ENCODE measurements around the gene DGKH.

DGKH gene, protein sequence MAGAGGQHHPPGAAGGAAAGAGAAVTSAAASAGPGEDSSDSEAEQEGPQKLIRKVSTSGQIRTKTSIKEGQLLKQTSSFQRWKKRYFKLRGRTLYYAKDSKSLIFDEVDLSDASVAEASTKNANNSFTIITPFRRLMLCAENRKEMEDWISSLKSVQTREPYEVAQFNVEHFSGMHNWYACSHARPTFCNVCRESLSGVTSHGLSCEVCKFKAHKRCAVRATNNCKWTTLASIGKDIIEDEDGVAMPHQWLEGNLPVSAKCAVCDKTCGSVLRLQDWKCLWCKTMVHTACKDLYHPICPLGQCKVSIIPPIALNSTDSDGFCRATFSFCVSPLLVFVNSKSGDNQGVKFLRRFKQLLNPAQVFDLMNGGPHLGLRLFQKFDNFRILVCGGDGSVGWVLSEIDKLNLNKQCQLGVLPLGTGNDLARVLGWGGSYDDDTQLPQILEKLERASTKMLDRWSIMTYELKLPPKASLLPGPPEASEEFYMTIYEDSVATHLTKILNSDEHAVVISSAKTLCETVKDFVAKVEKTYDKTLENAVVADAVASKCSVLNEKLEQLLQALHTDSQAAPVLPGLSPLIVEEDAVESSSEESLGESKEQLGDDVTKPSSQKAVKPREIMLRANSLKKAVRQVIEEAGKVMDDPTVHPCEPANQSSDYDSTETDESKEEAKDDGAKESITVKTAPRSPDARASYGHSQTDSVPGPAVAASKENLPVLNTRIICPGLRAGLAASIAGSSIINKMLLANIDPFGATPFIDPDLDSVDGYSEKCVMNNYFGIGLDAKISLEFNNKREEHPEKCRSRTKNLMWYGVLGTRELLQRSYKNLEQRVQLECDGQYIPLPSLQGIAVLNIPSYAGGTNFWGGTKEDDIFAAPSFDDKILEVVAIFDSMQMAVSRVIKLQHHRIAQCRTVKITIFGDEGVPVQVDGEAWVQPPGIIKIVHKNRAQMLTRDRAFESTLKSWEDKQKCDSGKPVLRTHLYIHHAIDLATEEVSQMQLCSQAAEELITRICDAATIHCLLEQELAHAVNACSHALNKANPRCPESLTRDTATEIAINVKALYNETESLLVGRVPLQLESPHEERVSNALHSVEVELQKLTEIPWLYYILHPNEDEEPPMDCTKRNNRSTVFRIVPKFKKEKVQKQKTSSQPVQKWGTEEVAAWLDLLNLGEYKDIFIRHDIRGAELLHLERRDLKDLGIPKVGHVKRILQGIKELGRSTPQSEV

GRCh38 chr13:42048342-42048683, at the start of gene DGKH:
Gene DGKH (plus strand): TSS chr13:42048648. CDS start chr13:42048774, 126 bp downstream.
- no peak for DNase-seq

DNA sequence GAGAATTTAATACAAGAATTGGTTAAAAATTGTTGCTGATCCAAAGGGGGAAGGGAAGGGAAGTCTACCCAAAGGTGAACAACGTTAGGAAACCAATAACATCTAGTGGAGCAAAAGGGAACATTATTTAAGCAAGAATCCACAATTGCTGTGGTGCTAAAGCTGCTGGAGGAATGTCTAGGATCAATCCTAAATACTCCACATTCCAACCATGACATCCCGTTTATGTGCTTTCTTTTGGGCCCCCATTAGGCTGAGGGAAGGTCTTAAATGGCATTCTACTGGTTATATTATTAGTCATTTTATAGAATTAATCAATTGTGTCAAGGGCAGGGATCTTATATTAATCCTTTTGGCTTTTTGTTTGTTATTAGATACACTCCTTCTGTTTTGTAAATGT, 47.6 kb upstream of the DGKH start:
- no peak for DNase-seq

GRCh38 chr13:42001580-42001979, 46.9 kb upstream of the DGKH start:
- DNase-seq = no peak

- DNase-seq = no peak
These were observed 46.4 kb upstream of the DGKH start for GRCh38 chr13:42002066-42002465.

- DNase-seq = no peak
These were observed 40.6 kb upstream of the DGKH start for GRCh38 chr13:42007844-42008243.

DNA sequence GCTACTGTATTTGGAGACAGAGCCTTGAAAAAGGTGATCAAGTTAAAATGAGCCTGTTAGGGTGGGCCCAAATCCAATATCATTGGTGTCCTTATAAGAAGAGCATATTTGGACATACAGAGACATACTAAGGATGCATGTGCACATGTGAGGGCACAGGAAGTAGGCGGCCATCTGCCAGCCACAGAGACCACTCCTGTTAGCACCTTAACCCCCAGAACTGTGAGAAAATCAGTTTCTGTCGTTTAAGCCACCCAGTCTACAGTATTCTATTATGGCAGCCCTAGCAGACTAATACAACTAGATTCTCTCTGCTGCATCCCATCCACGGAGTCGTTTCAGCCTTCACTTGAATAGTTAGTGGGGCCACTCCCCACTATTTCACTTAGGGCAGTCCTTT, 39.4 kb upstream of the DGKH start:
- DNase-seq = no peak

GRCh38 chr13:42011601-42012350, 36.7 kb upstream of the DGKH start:
- no peak for DNase-seq

DNA sequence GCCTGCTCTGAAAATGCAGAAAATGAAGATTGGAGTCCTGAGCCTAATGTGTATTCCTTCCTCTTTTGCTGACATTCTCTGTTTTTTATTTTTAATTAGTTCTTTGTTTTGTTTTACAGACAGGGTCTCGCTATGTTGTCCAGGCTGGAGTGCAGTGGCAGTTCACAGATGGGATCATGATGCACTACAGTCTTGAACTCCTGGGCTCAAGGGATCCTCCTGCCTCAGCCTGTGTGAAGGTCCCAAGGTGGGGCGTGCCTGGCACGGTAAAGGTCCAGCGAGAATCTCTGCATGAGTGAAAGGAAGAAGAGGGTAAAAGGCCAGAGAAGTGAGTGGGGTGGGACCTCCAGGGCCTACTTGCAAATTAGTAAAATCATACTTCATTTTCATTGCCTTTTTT, 34.3 kb upstream of the DGKH start:
- DNase-seq = no peak

DNA sequence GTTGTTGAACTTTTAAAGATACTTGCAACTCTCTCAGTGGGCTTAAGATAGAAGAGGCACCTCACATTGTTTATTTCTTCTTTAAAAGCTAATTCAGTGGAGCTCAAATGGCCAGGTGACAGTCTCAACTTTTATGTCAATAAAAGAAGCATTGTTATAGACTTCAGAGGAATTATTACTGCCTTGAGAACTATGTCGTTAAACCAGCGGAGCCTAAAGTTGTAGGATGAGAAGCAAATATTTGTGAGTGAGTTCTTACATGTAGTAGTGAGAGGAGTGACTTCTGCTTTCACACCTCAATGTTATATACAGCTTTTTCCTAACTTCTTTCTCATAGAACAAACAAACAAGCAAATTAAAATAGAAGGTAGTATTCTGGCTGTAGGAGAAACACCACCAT, 31.2 kb upstream of the DGKH start:
- DNase-seq = no peak

DNA sequence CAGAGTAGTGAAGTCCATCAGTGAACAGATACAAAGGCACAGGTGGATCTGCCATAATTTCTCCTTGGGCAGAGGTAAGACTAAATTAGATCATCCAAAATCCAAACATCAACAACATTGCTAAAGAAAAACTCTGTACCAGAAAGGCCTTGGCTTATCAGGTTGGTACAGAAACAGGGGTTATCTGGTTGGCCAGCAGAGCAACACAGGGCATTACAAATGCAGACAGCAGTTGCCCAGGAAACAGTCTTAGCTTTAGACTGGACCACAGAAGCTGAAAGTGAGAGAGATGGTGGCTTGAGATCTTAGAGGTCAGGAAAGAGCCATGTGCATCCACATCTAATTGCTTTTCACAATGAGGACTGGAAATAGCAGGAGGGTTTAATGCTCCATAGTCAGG, 26.6 kb upstream of the DGKH start:
- DNase-seq = no peak

DNA sequence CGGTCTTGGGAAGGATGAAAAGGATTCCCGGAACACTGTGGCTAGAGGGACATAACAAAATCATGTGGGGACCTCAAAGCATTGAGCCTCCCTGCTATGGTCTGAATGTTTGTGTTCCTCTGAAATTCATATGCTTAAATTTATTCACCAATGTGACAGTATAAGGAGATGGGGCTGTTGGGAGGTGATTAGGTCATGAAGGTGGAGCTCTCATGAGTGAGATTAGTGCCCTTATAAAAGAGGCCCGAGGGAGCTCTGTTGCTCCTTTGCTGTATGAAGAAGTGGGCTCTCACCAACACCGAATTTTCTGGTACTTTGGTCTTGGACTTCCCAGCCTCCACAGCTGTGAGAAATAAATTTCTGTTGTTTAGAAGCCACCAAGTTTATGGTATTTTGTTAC, 26.1 kb upstream of the DGKH start:
- DNase-seq = no peak

DNA sequence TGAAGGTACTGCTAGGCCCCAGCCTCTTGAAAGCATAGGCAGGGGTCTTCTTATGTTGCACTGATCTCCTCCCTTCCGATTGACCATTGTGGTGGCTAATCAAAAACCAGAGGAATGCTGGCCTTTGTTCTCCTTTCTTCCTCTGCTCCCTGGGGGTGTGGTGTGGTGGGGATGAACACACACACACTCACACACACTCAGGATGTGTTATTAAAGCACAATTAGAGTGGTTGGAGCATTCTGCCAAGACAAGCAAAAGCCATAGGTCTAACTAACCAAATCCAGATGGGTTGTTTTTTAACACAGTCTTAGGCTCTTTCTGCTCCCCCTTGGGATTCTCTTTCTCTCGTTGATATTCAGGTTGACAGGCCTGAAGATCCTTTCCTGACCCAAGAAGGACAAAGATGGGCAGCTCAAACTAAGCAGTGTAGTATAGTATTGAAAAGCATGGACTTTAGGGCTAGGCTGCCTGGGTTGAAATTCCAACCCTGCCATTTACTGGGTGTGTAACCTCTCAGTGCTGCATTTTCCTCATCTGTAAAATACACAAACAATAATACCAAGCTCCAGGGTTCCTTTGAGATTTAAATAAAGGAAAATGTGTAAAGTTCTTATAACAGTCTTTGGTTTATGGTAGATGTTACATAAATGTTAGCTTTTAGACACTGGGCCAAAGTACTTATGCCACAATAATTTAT, 25.5 kb upstream of the DGKH start:
- no peak for DNase-seq

- DNase-seq = no peak
These were observed 21.2 kb upstream of the DGKH start for GRCh38 chr13:42027286-42027685.

DNA sequence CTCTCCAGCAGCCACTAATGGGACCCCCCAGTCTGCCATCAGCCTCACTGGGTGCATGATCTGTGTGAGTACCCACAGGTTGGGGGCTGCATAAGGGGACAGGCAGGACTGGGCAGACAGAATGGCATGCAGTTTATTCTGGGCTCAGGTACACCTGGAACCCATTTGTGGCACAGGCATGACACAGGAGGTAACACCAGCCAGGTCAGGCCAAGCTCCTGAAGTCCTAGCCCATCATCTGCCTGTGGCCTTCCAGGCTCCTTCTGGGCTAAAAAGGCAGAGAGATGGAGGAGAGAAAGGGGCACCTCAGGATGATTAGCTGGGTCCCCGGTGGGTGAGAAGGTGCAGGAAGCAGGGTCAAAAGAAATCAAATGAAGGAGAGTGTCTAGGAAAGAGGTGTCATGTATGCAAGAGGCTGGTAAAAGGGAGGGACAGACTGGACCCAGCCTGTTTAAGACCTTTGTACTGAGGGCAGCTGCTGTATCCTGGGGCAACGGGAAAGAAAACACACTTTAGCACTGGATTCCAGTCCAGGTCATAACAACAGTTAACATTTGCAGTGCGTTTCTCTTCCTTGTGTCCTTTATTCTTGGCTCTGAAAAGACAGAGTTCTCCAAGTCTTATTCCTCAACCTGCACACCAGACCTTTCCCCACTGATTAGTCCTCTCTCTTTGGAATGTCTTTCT, 20.2 kb upstream of the DGKH start:
- DNase-seq = no peak

DNA sequence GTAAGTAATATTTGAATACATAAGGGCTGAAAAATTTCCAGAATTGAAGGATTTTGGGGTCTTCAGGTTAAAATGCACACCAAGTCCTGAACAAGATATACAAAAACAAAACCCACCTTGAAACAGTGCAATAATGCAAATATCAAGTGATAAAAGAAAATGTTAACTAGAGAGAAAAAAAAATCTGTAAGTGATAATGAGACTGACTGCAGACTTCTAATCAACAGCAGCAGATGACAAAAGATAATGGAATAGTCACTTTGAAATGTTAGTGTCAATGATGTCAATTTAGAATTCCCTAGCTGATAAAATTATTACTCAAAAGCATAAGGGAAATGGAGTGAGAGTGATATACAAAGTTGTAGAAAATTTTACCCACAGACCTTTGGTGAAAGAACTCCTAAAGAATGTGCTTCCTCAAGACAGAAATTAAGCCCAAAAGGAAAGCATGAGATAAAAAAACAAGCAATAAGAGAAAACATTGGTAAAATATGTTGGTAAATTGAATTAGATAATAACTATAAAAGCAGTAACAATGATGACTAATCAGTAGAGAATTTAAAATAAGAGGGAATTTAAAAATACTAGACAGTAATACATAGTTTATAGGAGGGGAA, 12.4 kb upstream of the DGKH start:
- DNase-seq = no peak

- DNase-seq = no peak
These were observed 11.7 kb upstream of the DGKH start for GRCh38 chr13:42036711-42037110.

GRCh38 chr13:42038661-42039456, 9.6 kb upstream of the DGKH start:
- DNase-seq = no peak

- peak; percentile 7 for DNase-seq
These were observed 8.9 kb upstream of the DGKH start for GRCh38 chr13:42039457-42039945.

GRCh38 chr13:42039946-42040729, 8.3 kb upstream of the DGKH start:
- DNase-seq = peak; percentile 92

Measured in stimulated activated CD4-positive, alpha-beta T cell treated with anti-CD3 and anti-CD28 coated beads, Interleukin-15, amount 100 ng/mL, for 24 hours (primary cell).